K562 (cell line): ENCODE data around the gene IFNGR1. TPM values are rescaled to one million over a fixed set of nuclear protein-coding genes. Genes with fewer than 3 reads are reported as not detected.
A peak's percentile ranks its signal among the peaks of the same experiment; 100 is the strongest.

Source experiments
- CBX3 ChIP-seq, 2 experiments: IDR thresholded peaks; 1 replicate in 1 of 2; 2 replicates in 1 of 2; pipeline ENCODE4 v1.6.1; 2012; ENCODE audit warnings: inconsistent platforms in 2 of 2, low read length in 2 of 2, borderline replicate concordance in 1 of 2, control low read depth in 1 of 2
- EP300 ChIP-seq: IDR thresholded peaks from 2 replicates; pipeline ENCODE4 v1.6.1; 2012; ENCODE audit warnings: low read length, improper control_type of control experiment
- HDGF ChIP-seq: fragments of 450-650 bp; IDR thresholded peaks from 2 replicates; pipeline ENCODE4 v1.6.1; 2016
- KHSRP ChIP-seq: fragments of 450-650 bp; IDR thresholded peaks from 2 replicates; pipeline ENCODE4 v1.6.1; 2017
- NR1H2 ChIP-seq: sonication (generic); formaldehyde crosslinking; IDR thresholded peaks from 2 replicates; pipeline ENCODE4 v1.4.0; 2020; ENCODE audit warnings: mild to moderate bottlenecking, missing genetic modification reagents
- RB1 ChIP-seq: fragments of 450-650 bp; IDR thresholded peaks from 2 replicates; pipeline ENCODE4 v1.6.1; 2017; ENCODE audit warnings: low read depth, mild to moderate bottlenecking
- SLC30A9 ChIP-seq: fragments of 250-450 bp; sonication (Bioruptor Pico); IDR thresholded peaks from 2 replicates; pipeline ENCODE4 v1.8.0; 2022; ENCODE audit warnings: mild to moderate bottlenecking, moderate library complexity
- STAT5A ChIP-seq: IDR thresholded peaks from 2 replicates; pipeline ENCODE4 v1.6.1; 2012; ENCODE audit warnings: low read length, inconsistent platforms, borderline replicate concordance
- STAT5B ChIP-seq: fragments of 250-450 bp; sonication (Bioruptor Pico); IDR thresholded peaks from 2 replicates; pipeline ENCODE4 v1.8.0; 2021; ENCODE audit warnings: mild to moderate bottlenecking, inconsistent platforms
- U2AF1 ChIP-seq: fragments of 200-400 bp; formaldehyde crosslinking; optimal IDR thresholded peaks from 2 replicates; pipeline ENCODE3; 2017; ENCODE audit warnings: mild to moderate bottlenecking, low read depth, low read length, moderate library complexity
- polyA plus RNA-seq, 8 experiments: library from polyadenylated mRNA; depleted of rRNA in 4 of 8; stranded (reverse) in 5 of 8; unstranded in 3 of 8; fragments of >200 nt; fragmentation: Nextera tagmentation in 2 of 8; fragmentation: Illumina TruSeq in 1 of 8; extraction: Ambion mirVana in 2 of 8; extraction: Trizol in 1 of 8; gene quantifications; 2 replicates each; pipeline versions ENCODE4 v1.2.1 to v1.2.3, GENCODE V29; 2011 to 2014; ENCODE audit warnings: inconsistent platforms in 1 of 8, missing spikeins in 1 of 8
- total RNA-seq, 7 experiments: library from RNA; depleted of rRNA in 6 of 7; stranded (reverse); fragments of >200 nt in 6 of 7; fragmentation: Illumina TruSeq in 2 of 7; extraction: Trizol in 2 of 7; gene quantifications; 2 replicates each; pipeline versions ENCODE4 v1.2.1 to v1.2.3, GENCODE V29; 2011 to 2021; ENCODE audit warnings: low replicate concordance in 1 of 7
- TF ChIP-seq, protein P1 (sequence below), 2 experiments: fragments of 450-650 bp in 1 of 2; sonication (generic) in 1 of 2; formaldehyde crosslinking in 1 of 2; IDR thresholded peaks; 2 replicates each; pipeline versions ENCODE4 v1.7.1 to v1.9.0; 2016 to 2022; ENCODE audit warnings: inconsistent platforms in 1 of 2, mild to moderate bottlenecking in 1 of 2, missing genetic modification reagents in 1 of 2
- TF ChIP-seq, protein P2 (sequence below), 2 experiments: IDR thresholded peaks; 2 replicates each; pipeline ENCODE4 v1.6.1; 2011; ENCODE audit warnings: borderline replicate concordance in 1 of 2, control low read depth in 1 of 2, low read depth in 1 of 2, low read length in 1 of 2, mild to moderate bottlenecking in 1 of 2, mixed read lengths in 1 of 2, moderate library complexity in 1 of 2; ENCODE audit not compliant: insufficient read depth in 1 of 2, insufficient read length in 1 of 2, poor library complexity in 1 of 2, severe bottlenecking in 1 of 2; ENCODE audit errors: extremely low read depth in 1 of 2
- TF ChIP-seq, protein P3 (sequence below): fragments of 450-650 bp; IDR thresholded peaks from 2 replicates; pipeline ENCODE4 v1.6.1; 2014; ENCODE audit warnings: low read depth, mild to moderate bottlenecking, moderate library complexity, borderline replicate concordance
- TF ChIP-seq, protein P4 (sequence below): fragments of 450-650 bp; IDR thresholded peaks from one replicate; pipeline ENCODE4 v1.6.1; 2018; ENCODE audit warnings: mild to moderate bottlenecking, moderate library complexity; ENCODE audit not compliant: partially characterized antibody

IFNGR1 gene
- total and polyA plus RNA-seq, 9 of the 15 experiments (the other 6 are each of a cell fraction or from before 2014, with no cell fraction given), result 14.7 to 47.0 (median 26.7) TPM

DNA sequence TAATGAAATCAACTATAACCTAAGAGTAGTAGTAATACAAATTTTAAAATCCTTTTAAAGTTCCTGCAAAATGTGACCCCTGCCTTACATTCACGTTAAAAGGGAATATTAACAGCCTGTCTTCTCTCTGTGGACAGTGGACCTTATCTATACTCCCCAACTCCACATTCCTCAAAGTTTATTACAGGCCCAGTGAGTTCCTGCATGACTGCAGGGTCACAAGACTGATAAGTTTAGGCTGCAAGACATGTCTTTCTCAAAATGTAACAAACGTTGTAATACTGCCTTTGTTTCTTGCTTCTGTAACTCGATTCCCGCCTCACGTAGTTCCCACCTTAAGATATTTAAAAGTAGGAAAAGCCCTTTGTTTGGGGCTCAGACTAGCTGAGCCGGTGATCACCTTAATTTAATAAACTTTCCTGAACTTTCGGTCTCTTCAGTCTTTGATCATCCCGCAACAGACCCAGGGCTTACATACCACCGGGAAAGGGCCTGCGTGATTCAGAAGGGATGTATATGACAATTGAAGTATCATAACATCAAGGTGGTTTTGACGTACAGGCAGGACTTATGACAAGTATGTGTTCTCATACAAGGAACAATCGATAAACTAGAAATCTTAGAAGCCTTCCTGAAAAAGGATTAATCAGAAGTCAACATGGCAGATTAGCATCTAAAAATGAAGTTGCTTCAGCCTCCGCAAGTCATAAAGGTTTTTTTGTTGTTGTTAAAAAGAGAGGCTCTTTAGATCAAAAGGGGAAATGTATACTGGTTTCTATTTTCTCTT lies 48.7 kb downstream of the IFNGR1 start (continued):
- TF ChIP-seq, protein P1, sequence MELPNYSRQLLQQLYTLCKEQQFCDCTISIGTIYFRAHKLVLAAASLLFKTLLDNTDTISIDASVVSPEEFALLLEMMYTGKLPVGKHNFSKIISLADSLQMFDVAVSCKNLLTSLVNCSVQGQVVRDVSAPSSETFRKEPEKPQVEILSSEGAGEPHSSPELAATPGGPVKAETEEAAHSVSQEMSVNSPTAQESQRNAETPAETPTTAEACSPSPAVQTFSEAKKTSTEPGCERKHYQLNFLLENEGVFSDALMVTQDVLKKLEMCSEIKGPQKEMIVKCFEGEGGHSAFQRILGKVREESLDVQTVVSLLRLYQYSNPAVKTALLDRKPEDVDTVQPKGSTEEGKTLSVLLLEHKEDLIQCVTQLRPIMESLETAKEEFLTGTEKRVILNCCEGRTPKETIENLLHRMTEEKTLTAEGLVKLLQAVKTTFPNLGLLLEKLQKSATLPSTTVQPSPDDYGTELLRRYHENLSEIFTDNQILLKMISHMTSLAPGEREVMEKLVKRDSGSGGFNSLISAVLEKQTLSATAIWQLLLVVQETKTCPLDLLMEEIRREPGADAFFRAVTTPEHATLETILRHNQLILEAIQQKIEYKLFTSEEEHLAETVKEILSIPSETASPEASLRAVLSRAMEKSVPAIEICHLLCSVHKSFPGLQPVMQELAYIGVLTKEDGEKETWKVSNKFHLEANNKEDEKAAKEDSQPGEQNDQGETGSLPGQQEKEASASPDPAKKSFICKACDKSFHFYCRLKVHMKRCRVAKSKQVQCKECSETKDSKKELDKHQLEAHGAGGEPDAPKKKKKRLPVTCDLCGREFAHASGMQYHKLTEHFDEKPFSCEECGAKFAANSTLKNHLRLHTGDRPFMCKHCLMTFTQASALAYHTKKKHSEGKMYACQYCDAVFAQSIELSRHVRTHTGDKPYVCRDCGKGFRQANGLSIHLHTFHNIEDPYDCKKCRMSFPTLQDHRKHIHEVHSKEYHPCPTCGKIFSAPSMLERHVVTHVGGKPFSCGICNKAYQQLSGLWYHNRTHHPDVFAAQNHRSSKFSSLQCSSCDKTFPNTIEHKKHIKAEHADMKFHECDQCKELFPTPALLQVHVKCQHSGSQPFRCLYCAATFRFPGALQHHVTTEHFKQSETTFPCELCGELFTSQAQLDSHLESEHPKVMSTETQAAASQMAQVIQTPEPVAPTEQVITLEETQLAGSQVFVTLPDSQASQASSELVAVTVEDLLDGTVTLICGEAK (IDR thresholded peaks at IDR 0.05), result 0 out of 2 replicates have a peak, but pooled peaks have one; percentile 14
- TF ChIP-seq, protein P1 (CRISPR knock-in tag; IDR thresholded peaks at IDR 0.05), result no peak
- no peak for TF ChIP-seq STAT5A
- TF ChIP-seq, protein P2, sequence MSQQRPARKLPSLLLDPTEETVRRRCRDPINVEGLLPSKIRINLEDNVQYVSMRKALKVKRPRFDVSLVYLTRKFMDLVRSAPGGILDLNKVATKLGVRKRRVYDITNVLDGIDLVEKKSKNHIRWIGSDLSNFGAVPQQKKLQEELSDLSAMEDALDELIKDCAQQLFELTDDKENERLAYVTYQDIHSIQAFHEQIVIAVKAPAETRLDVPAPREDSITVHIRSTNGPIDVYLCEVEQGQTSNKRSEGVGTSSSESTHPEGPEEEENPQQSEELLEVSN (IDR thresholded peaks at IDR 0.05; ENCODE audit: borderline replicate concordance in 1 of 2, extremely low read depth in 1 of 2, insufficient read depth in 1 of 2, insufficient read length in 1 of 2, low read depth in 1 of 2, low read length in 1 of 2, poor library complexity in 1 of 2, severe bottlenecking in 1 of 2), result no peak
- TF ChIP-seq, protein P3, sequence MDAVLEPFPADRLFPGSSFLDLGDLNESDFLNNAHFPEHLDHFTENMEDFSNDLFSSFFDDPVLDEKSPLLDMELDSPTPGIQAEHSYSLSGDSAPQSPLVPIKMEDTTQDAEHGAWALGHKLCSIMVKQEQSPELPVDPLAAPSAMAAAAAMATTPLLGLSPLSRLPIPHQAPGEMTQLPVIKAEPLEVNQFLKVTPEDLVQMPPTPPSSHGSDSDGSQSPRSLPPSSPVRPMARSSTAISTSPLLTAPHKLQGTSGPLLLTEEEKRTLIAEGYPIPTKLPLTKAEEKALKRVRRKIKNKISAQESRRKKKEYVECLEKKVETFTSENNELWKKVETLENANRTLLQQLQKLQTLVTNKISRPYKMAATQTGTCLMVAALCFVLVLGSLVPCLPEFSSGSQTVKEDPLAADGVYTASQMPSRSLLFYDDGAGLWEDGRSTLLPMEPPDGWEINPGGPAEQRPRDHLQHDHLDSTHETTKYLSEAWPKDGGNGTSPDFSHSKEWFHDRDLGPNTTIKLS, result no peak
- TF ChIP-seq HDGF, result no peak
- no peak for TF ChIP-seq SLC30A9
- no peak for TF ChIP-seq STAT5B (CRISPR knock-in tag)
- TF ChIP-seq, protein P4, sequence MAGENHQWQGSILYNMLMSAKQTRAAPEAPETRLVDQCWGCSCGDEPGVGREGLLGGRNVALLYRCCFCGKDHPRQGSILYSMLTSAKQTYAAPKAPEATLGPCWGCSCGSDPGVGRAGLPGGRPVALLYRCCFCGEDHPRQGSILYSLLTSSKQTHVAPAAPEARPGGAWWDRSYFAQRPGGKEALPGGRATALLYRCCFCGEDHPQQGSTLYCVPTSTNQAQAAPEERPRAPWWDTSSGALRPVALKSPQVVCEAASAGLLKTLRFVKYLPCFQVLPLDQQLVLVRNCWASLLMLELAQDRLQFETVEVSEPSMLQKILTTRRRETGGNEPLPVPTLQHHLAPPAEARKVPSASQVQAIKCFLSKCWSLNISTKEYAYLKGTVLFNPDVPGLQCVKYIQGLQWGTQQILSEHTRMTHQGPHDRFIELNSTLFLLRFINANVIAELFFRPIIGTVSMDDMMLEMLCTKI, result no peak
- no peak for TF ChIP-seq CBX3 (IDR thresholded peaks at IDR 0.05; ENCODE audit: borderline replicate concordance in 1 of 2, low read length in 2 of 2)
- peak; percentile 58; the same call in 1 of the 2 replicates for TF ChIP-seq EP300
- TF ChIP-seq RB1, result no peak
- TF ChIP-seq KHSRP, result no peak
- TF ChIP-seq U2AF1, result no peak
- no peak for TF ChIP-seq NR1H2 (CRISPR knock-in tag)
